ENCODE results near the gene MEX3D. TPM values are rescaled to one million over a fixed set of nuclear protein-coding genes. Genes with fewer than 3 reads are reported as not detected.

The MEX3D gene
- total and polyA plus RNA-seq, 2 experiments from 2014 or later: 6.6 to 38.7 TPM

- DNase-seq (ENCODE audit: low spot score): peak; percentile 71
- no peaks in the 10 kb centered on the region for H3K9me3 ChIP-seq (ENCODE audit: low read depth)
- peak overlapping the region; percentile 97 for H3K4me2 ChIP-seq
- TF ChIP-seq EZH2 (IDR thresholded peaks at IDR 0.05; ENCODE audit: borderline replicate concordance): no peak
- TF ChIP-seq CTCF (IDR thresholded peaks at IDR 0.05; ENCODE audit: poor library complexity): no peak
- TF ChIP-seq EZH2phosphoT487 (IDR thresholded peaks at IDR 0.05; ENCODE audit: low read depth, severe bottlenecking, unreplicated experiment): no peak
- H3K79me2 ChIP-seq: peaks cover 55% of the 10 kb centered on the region
- peaks cover 44% of the 10 kb centered on the region for H4K20me1 ChIP-seq (ENCODE audit: insufficient read depth, poor library complexity, severe bottlenecking)
- WGBS (ENCODE audit: low lambda C conversion rate, missing lambda C conversion rate): 2% methylated on average over 38 of the region's 108 CpGs
- no peaks in the 10 kb centered on the region for H3K27me3 ChIP-seq
- H3K4me3 ChIP-seq: peak overlapping the region; percentile 68
- H3K9me2 ChIP-seq (replicated peaks; ENCODE audit: insufficient read depth): no peaks in the 10 kb centered on the region
- H3K4me1 ChIP-seq (ENCODE audit: insufficient read depth): peaks cover 10% of the 10 kb centered on the region
- peak overlapping the region; percentile 99 for H3K27ac ChIP-seq
- H2AFZ ChIP-seq: peak overlapping the region; percentile 76
- no peaks in the 10 kb centered on the region for H3K36me3 ChIP-seq (replicated peaks; ENCODE audit: insufficient read depth, low read depth)
These were observed 843 bp downstream of the MEX3D start for GRCh38 chr19:1567116-1567847.

- WGBS (ENCODE audit: low lambda C conversion rate, missing lambda C conversion rate): under 1% methylated on average over 17 of the region's 42 CpGs
- peak; percentile 88 for DNase-seq (ENCODE audit: low spot score)
- Histone ChIP-seq H2AFZ (peak overlapping the region; percentile 76), H3K4me1 (ENCODE audit: insufficient read depth) (peaks cover 10% of the 10 kb centered on the region), H4K20me1 (ENCODE audit: insufficient read depth, poor library complexity, severe bottlenecking) (peaks cover 52% of the 10 kb centered on the region), H3K4me3 (peak overlapping the region; percentile 68), H3K36me3 (replicated peaks; ENCODE audit: insufficient read depth, low read depth) (no peaks in the 10 kb centered on the region), H3K27me3 (no peaks in the 10 kb centered on the region), H3K27ac (peak overlapping the region; percentile 99), H3K9me3 (ENCODE audit: low read depth) (no peaks in the 10 kb centered on the region), H3K79me2 (peaks cover 62% of the 10 kb centered on the region), H3K4me2 (peak overlapping the region; percentile 97), H3K9me2 (replicated peaks; ENCODE audit: insufficient read depth) (no peaks in the 10 kb centered on the region)
- TF ChIP-seq EZH2 (IDR thresholded peaks at IDR 0.05; ENCODE audit: borderline replicate concordance) (no peak), CTCF (IDR thresholded peaks at IDR 0.05; ENCODE audit: poor library complexity) (no peak), EZH2phosphoT487 (IDR thresholded peaks at IDR 0.05; ENCODE audit: low read depth, severe bottlenecking, unreplicated experiment) (no peak)
These were observed 1.6 kb downstream of the MEX3D start for GRCh38 chr19:1566392-1567115.

GRCh38 chr19:1563251-1563650 lies 4.9 kb downstream of the MEX3D start:
- DNase-seq (ENCODE audit: low spot score): no peak
- 100% methylated on average over 5 of the region's 6 CpGs for WGBS (ENCODE audit: low lambda C conversion rate, missing lambda C conversion rate)
- Histone ChIP-seq H3K4me1 (ENCODE audit: insufficient read depth) (peaks cover 10% of the 10 kb centered on the region), H3K9me3 (ENCODE audit: low read depth) (no peaks in the 10 kb centered on the region), H3K79me2 (peaks cover 90% of the 10 kb centered on the region), H4K20me1 (ENCODE audit: insufficient read depth, poor library complexity, severe bottlenecking) (peaks cover 82% of the 10 kb centered on the region), H3K27ac (no peak overlapping the region), H3K9me2 (replicated peaks; ENCODE audit: insufficient read depth) (no peaks in the 10 kb centered on the region), H2AFZ (no peak overlapping the region), H3K4me2 (no peak overlapping the region), H3K27me3 (no peaks in the 10 kb centered on the region), H3K36me3 (replicated peaks; ENCODE audit: insufficient read depth, low read depth) (no peaks in the 10 kb centered on the region), H3K4me3 (no peak overlapping the region)
- no peak for TF ChIP-seq CTCF (IDR thresholded peaks at IDR 0.05; ENCODE audit: poor library complexity)
- no peak for TF ChIP-seq EZH2 (IDR thresholded peaks at IDR 0.05; ENCODE audit: borderline replicate concordance)
- no peak for TF ChIP-seq EZH2phosphoT487 (IDR thresholded peaks at IDR 0.05; ENCODE audit: low read depth, severe bottlenecking, unreplicated experiment)

All from hepatocyte (in vitro differentiated cells).